GM18519 (cell line): Measurements from ENCODE around the gene PKDCC.
"Not testable (repeated sequence)": the region's sequence is repeated elsewhere in the genome, so short reads cannot be mapped to it uniquely, and the experiment has no call there.

ENCODE experiments used
- ATAC-seq: cut with Tn5 transposase; IDR thresholded peaks from one replicate; pipeline ENCODE4 v1.9.1; 2021; ENCODE audit warnings: mild to moderate bottlenecking, moderate library complexity; ENCODE audit not compliant: unreplicated experiment, low FRiP score

Gene PKDCC

GRCh38 chr2:42060718-42061619, 13.1 kb downstream of the PKDCC start:
- no peak for ATAC-seq

- ATAC-seq: no peak
These were observed 14.0 kb downstream of the PKDCC start for GRCh38 chr2:42061839-42062238.

- no peak for ATAC-seq
These were observed 15.8 kb downstream of the PKDCC start for GRCh38 chr2:42063431-42064171.

GRCh38 chr2:42064417-42064942, 16.7 kb downstream of the PKDCC start:
- ATAC-seq: no peak

GRCh38 chr2:42065753-42066152, 17.9 kb downstream of the PKDCC start:
- ATAC-seq: not testable (repeated sequence)

- ATAC-seq: not testable (repeated sequence)
These were observed 19.2 kb downstream of the PKDCC start for GRCh38 chr2:42067001-42067400.

GRCh38 chr2:42067521-42067920, 19.7 kb downstream of the PKDCC start:
- ATAC-seq: no peak

GRCh38 chr2:42068571-42069178, 20.9 kb downstream of the PKDCC start:
- ATAC-seq: no peak

GRCh38 chr2:42069568-42069967, 21.7 kb downstream of the PKDCC start:
- no peak for ATAC-seq

GRCh38 chr2:42071791-42072190, 24.0 kb downstream of the PKDCC start:
- ATAC-seq: no peak

- ATAC-seq: no peak
These were observed 24.7 kb downstream of the PKDCC start for GRCh38 chr2:42072349-42073118.

GRCh38 chr2:42073739-42074503, 26.1 kb downstream of the PKDCC start:
- no peak for ATAC-seq

GRCh38 chr2:42074661-42075060, 26.8 kb downstream of the PKDCC start:
- no peak for ATAC-seq

- ATAC-seq: no peak
These were observed 28.8 kb downstream of the PKDCC start for GRCh38 chr2:42076357-42077225.

GRCh38 chr2:42077343-42077742, 29.5 kb downstream of the PKDCC start:
- ATAC-seq: no peak

- no peak for ATAC-seq
These were observed 32.0 kb downstream of the PKDCC start for GRCh38 chr2:42079737-42080287.

- ATAC-seq: not testable (repeated sequence)
These were observed 33.3 kb downstream of the PKDCC start for GRCh38 chr2:42081151-42081550.

GRCh38 chr2:42082016-42082415, 34.2 kb downstream of the PKDCC start:
- ATAC-seq: no peak
